ENCODE data around the gene GAS1. TPM values are rescaled to one million over a fixed set of nuclear protein-coding genes. Genes with fewer than 3 reads are reported as not detected.
A peak's percentile ranks its signal among the peaks of the same experiment; 100 is the strongest.

Gene GAS1
- 1 to 10 TPM; 1.4 to 3.9 (median 3.4) TPM for polyA plus RNA-seq

GRCh38 chr9:86947146-86948073 lies at the start of gene GAS1:
Gene GAS1, minus strand, starts transcription at chr9:86947506. Its CDS starts 727 bp downstream, at chr9:86946779.
- H3K27me3 Mint-ChIP-seq (ENCODE audit: low read depth in 3 of 3), result peaks cover 8 to 27% (median 16%) of the 10 kb centered on the region in 3 donors
- peaks cover 0 to 4% (median 0%) of the 10 kb centered on the region in 3 donors for H3K36me3 Mint-ChIP-seq
- peak; percentile 72 to 77 (median 74) for DNase-seq
- H3K27ac Mint-ChIP-seq, result peak within 1 kb of the TSS; percentile 72 to 92 (median 83)
- no peaks in the 10 kb centered on the region for H3K9me3 Mint-ChIP-seq
- H3K4me1 Mint-ChIP-seq, result peaks cover 26 to 39% of the 10 kb centered on the region in 2 donors
- peak within 1 kb of the TSS; percentile 89 to 95 (median 94) for H3K4me3 Mint-ChIP-seq

- H3K4me1 Mint-ChIP-seq, result no peaks in the 10 kb centered on the region
- no peak for DNase-seq
- no peak overlapping the region for H3K27ac Mint-ChIP-seq
- no peak overlapping the region for H3K4me3 Mint-ChIP-seq
- H3K9me3 Mint-ChIP-seq, result peaks cover 0 to 1% (median 0%) of the 10 kb centered on the region in 6 donors
- H3K27me3 Mint-ChIP-seq (ENCODE audit: low read depth in 3 of 3), result peaks cover 0 to 3% (median 1%) of the 10 kb centered on the region in 3 donors
- no peaks in the 10 kb centered on the region for H3K36me3 Mint-ChIP-seq
These were observed 46.9 kb upstream of the GAS1 start for GRCh38 chr9:86994231-86994630.

- peaks cover 0 to 3% (median 1%) of the 10 kb centered on the region in 3 donors for H3K27me3 Mint-ChIP-seq (ENCODE audit: low read depth in 3 of 3)
- no peak for DNase-seq
These were observed 46.5 kb upstream of the GAS1 start for GRCh38 chr9:86993830-86994229.

GRCh38 chr9:86991077-86991476 lies 43.8 kb upstream of the GAS1 start:
- Mint-ChIP-seq H3K4me1 (no peaks in the 10 kb centered on the region), H3K4me3 (no peak overlapping the region), H3K27ac (no peak overlapping the region), H3K36me3 (no peaks in the 10 kb centered on the region), H3K9me3 (peaks cover 0 to 2% (median 0%) of the 10 kb centered on the region in 6 donors), H3K27me3 (ENCODE audit: low read depth in 3 of 3) (peaks cover 2 to 5% (median 3%) of the 10 kb centered on the region in 3 donors)
- DNase-seq, result no peak

More at GRCh38 chr9:86993830-86994229, 46.5 kb upstream of the GAS1 start:
- H3K9me3 Mint-ChIP-seq, result peaks cover 0 to 2% (median 0%) of the 10 kb centered on the region in 6 donors
- H3K4me1 Mint-ChIP-seq, result no peaks in the 10 kb centered on the region
- H3K4me3 Mint-ChIP-seq, result no peak overlapping the region
- H3K36me3 Mint-ChIP-seq, result no peaks in the 10 kb centered on the region
- no peak overlapping the region for H3K27ac Mint-ChIP-seq

GRCh38 chr9:86990290-86990689 lies 43.0 kb upstream of the GAS1 start:
- no peak for DNase-seq
- no peak overlapping the region for H3K4me3 Mint-ChIP-seq
- peaks cover 2 to 5% (median 3%) of the 10 kb centered on the region in 3 donors for H3K27me3 Mint-ChIP-seq (ENCODE audit: low read depth in 3 of 3)
- H3K4me1 Mint-ChIP-seq, result no peaks in the 10 kb centered on the region
- H3K27ac Mint-ChIP-seq, result no peak overlapping the region
- H3K36me3 Mint-ChIP-seq, result no peaks in the 10 kb centered on the region
- peaks cover 0 to 2% (median 0%) of the 10 kb centered on the region in 6 donors for H3K9me3 Mint-ChIP-seq

GRCh38 chr9:86987900-86988299 lies 40.6 kb upstream of the GAS1 start:
- Mint-ChIP-seq H3K4me1 (no peaks in the 10 kb centered on the region), H3K36me3 (no peaks in the 10 kb centered on the region), H3K9me3 (peaks cover 0 to 2% (median 0%) of the 10 kb centered on the region in 6 donors), H3K27me3 (ENCODE audit: low read depth in 3 of 3) (peaks cover 2 to 9% (median 5%) of the 10 kb centered on the region in 3 donors), H3K27ac (no peak overlapping the region), H3K4me3 (no peak overlapping the region)
- no peak for DNase-seq

- peaks cover 0 to 2% (median 0%) of the 10 kb centered on the region in 6 donors for H3K9me3 Mint-ChIP-seq
- H3K4me3 Mint-ChIP-seq, result no peak overlapping the region
- no peak for DNase-seq
- no peaks in the 10 kb centered on the region for H3K36me3 Mint-ChIP-seq
- no peak overlapping the region for H3K27ac Mint-ChIP-seq
- H3K27me3 Mint-ChIP-seq (ENCODE audit: low read depth in 3 of 3), result peaks cover 6 to 16% (median 8%) of the 10 kb centered on the region in 3 donors
- H3K4me1 Mint-ChIP-seq, result no peaks in the 10 kb centered on the region
These were observed 37.9 kb upstream of the GAS1 start for GRCh38 chr9:86985132-86985647.

GRCh38 chr9:86983620-86984259 lies 36.4 kb upstream of the GAS1 start:
- Mint-ChIP-seq H3K4me1 (no peaks in the 10 kb centered on the region), H3K27me3 (ENCODE audit: low read depth in 3 of 3) (peaks cover 6 to 16% (median 8%) of the 10 kb centered on the region in 3 donors), H3K9me3 (no peaks in the 10 kb centered on the region), H3K27ac (no peak overlapping the region), H3K4me3 (no peak overlapping the region), H3K36me3 (no peaks in the 10 kb centered on the region)
- no peak for DNase-seq

- H3K27ac Mint-ChIP-seq, result no peak overlapping the region
- H3K4me1 Mint-ChIP-seq, result no peaks in the 10 kb centered on the region
- peaks cover 6 to 16% (median 8%) of the 10 kb centered on the region in 3 donors for H3K27me3 Mint-ChIP-seq (ENCODE audit: low read depth in 3 of 3)
- no peak overlapping the region for H3K4me3 Mint-ChIP-seq
- H3K36me3 Mint-ChIP-seq, result no peaks in the 10 kb centered on the region
- H3K9me3 Mint-ChIP-seq, result no peaks in the 10 kb centered on the region
- DNase-seq, result no peak
These were observed 35.9 kb upstream of the GAS1 start for GRCh38 chr9:86983249-86983619.

- Mint-ChIP-seq H3K4me3 (no peak overlapping the region), H3K9me3 (no peaks in the 10 kb centered on the region), H3K4me1 (no peaks in the 10 kb centered on the region), H3K36me3 (no peaks in the 10 kb centered on the region), H3K27me3 (ENCODE audit: low read depth in 3 of 3) (peaks cover 3 to 16% (median 7%) of the 10 kb centered on the region in 3 donors), H3K27ac (no peak overlapping the region)
- DNase-seq, result no peak
These were observed 33.5 kb upstream of the GAS1 start for GRCh38 chr9:86980802-86981201.

GRCh38 chr9:86979657-86980056 lies 32.4 kb upstream of the GAS1 start:
- H3K27me3 Mint-ChIP-seq (ENCODE audit: low read depth in 3 of 3), result peaks cover 3 to 13% (median 7%) of the 10 kb centered on the region in 3 donors
- H3K27ac Mint-ChIP-seq, result no peak overlapping the region

GRCh38 chr9:86978922-86979474 lies 31.7 kb upstream of the GAS1 start:
- Mint-ChIP-seq H3K27ac (no peak overlapping the region), H3K4me1 (no peaks in the 10 kb centered on the region), H3K27me3 (ENCODE audit: low read depth in 3 of 3) (peaks cover 3 to 11% (median 7%) of the 10 kb centered on the region in 3 donors), H3K4me3 (no peak overlapping the region), H3K9me3 (no peaks in the 10 kb centered on the region), H3K36me3 (no peaks in the 10 kb centered on the region)
- no peak for DNase-seq

More at GRCh38 chr9:86979657-86980056, 32.4 kb upstream of the GAS1 start:
- no peaks in the 10 kb centered on the region for H3K9me3 Mint-ChIP-seq
- no peak for DNase-seq
- H3K4me3 Mint-ChIP-seq, result no peak overlapping the region
- H3K36me3 Mint-ChIP-seq, result no peaks in the 10 kb centered on the region
- H3K4me1 Mint-ChIP-seq, result no peaks in the 10 kb centered on the region

GRCh38 chr9:86978413-86978812 lies 31.1 kb upstream of the GAS1 start:
- Mint-ChIP-seq H3K9me3 (no peaks in the 10 kb centered on the region), H3K36me3 (no peaks in the 10 kb centered on the region), H3K4me3 (no peak overlapping the region), H3K27ac (no peak overlapping the region), H3K4me1 (no peaks in the 10 kb centered on the region), H3K27me3 (ENCODE audit: low read depth in 3 of 3) (peaks cover 3 to 8% (median 7%) of the 10 kb centered on the region in 3 donors)
- no peak for DNase-seq

Data from immature natural killer cell (primary cell).